H9 (cell line): ENCODE measurements around the gene SIGLEC8. TPM values are rescaled to one million over a fixed set of nuclear protein-coding genes. Genes with fewer than 3 reads are reported as not detected.

ENCODE experiments used
- DNase-seq: peaks from one replicate; pipeline ENCODE4 v3.0.0-alpha.2; 2017
- H2AFZ ChIP-seq: one replicate; pipeline ENCODE4 v1.6.1; 2013; ENCODE audit warnings: mild to moderate bottlenecking, low read length, control low read depth, moderate library complexity
- H2AK5ac ChIP-seq: 2 replicates; pipeline ENCODE4 v1.6.1; 2013; ENCODE audit warnings: low read length, control low read depth, mixed read lengths; ENCODE audit not compliant: insufficient read length
- H2BK120ac ChIP-seq: one replicate; pipeline ENCODE4 v1.6.1; 2013; ENCODE audit warnings: low read depth, mild to moderate bottlenecking, low read length, control low read depth, inconsistent platforms; ENCODE audit not compliant: poor library complexity, severe bottlenecking
- H2BK12ac ChIP-seq: 2 replicates; pipeline ENCODE4 v1.6.1; 2013; ENCODE audit warnings: low read length, control low read depth, mixed read lengths, low read depth; ENCODE audit not compliant: insufficient read length
- H2BK15ac ChIP-seq: 2 replicates; pipeline ENCODE4 v1.6.1; 2013; ENCODE audit warnings: low read depth, low read length, control low read depth
- H2BK20ac ChIP-seq: one replicate; pipeline ENCODE4 v1.6.1; 2013; ENCODE audit warnings: low read depth, mild to moderate bottlenecking, low read length, control low read depth, inconsistent platforms; ENCODE audit not compliant: poor library complexity, severe bottlenecking
- H2BK5ac ChIP-seq: 2 replicates; pipeline ENCODE4 v1.6.1; 2013; ENCODE audit warnings: low read length, control low read depth, mixed read lengths; ENCODE audit not compliant: insufficient read length
- H3K14ac ChIP-seq: 2 replicates; pipeline ENCODE4 v1.6.1; 2013; ENCODE audit warnings: low read length, control low read depth; ENCODE audit not compliant: insufficient read depth
- H3K18ac ChIP-seq: 2 replicates; pipeline ENCODE4 v1.6.1; 2013; ENCODE audit warnings: low read depth, mild to moderate bottlenecking, mixed read lengths, low read length, control low read depth; ENCODE audit not compliant: insufficient read length
- H3K23ac ChIP-seq: 2 replicates; pipeline ENCODE4 v1.6.1; 2013; ENCODE audit warnings: low read length, control low read depth, mixed read lengths, low read depth; ENCODE audit not compliant: insufficient read length
- H3K23me2 ChIP-seq: 2 replicates; pipeline ENCODE4 v1.6.1; 2013; ENCODE audit warnings: low read depth, mild to moderate bottlenecking, mixed read lengths, low read length, control low read depth; ENCODE audit not compliant: insufficient read length, poor library complexity, severe bottlenecking
- H3K27ac ChIP-seq: 2 replicates; pipeline ENCODE4 v1.5.1; 2013; ENCODE audit warnings: low read length, control low read depth, mixed read lengths, low read depth; ENCODE audit not compliant: insufficient read length
- H3K27me3 ChIP-seq: 2 replicates; pipeline ENCODE4 v1.6.1; 2013; ENCODE audit warnings: low read length, control low read depth, inconsistent platforms; ENCODE audit not compliant: insufficient read depth
- H3K4ac ChIP-seq: 2 replicates; pipeline ENCODE4 v1.6.1; 2013; ENCODE audit warnings: low read depth, mild to moderate bottlenecking, control low read depth, inconsistent platforms, low read length, moderate library complexity
- H3K4me1 ChIP-seq: 2 replicates; pipeline ENCODE4 v1.6.1; 2013; ENCODE audit warnings: low read length, control low read depth, inconsistent platforms; ENCODE audit not compliant: insufficient read depth
- H3K4me2 ChIP-seq: 2 replicates; pipeline ENCODE4 v1.6.1; 2013; ENCODE audit warnings: low read length, control low read depth, mixed read lengths; ENCODE audit not compliant: insufficient read length, insufficient read depth
- H3K56ac ChIP-seq: 2 replicates; pipeline ENCODE4 v1.6.1; 2013; ENCODE audit warnings: low read depth, mild to moderate bottlenecking, mixed read lengths, low read length, control low read depth; ENCODE audit not compliant: insufficient read length
- H3K79me1 ChIP-seq: 2 replicates; pipeline ENCODE4 v1.6.1; 2013; ENCODE audit warnings: low read depth, mild to moderate bottlenecking, moderate library complexity, low read length, control low read depth, inconsistent platforms; ENCODE audit not compliant: insufficient read depth, poor library complexity, severe bottlenecking
- H3K79me2 ChIP-seq: 2 replicates; pipeline ENCODE4 v1.6.1; 2013; ENCODE audit warnings: low read length, control low read depth, inconsistent platforms; ENCODE audit not compliant: insufficient read depth
- H3K9ac ChIP-seq: 2 replicates; pipeline ENCODE4 v1.6.1; 2013; ENCODE audit warnings: low read length, control low read depth, mixed read lengths; ENCODE audit not compliant: insufficient read length; ENCODE audit errors: extremely low read depth
- H3K9me3 ChIP-seq: one replicate; pipeline ENCODE4 v1.6.1; 2013; ENCODE audit warnings: low read depth, low read length, inconsistent platforms; ENCODE audit not compliant: control insufficient read depth
- H3T11ph ChIP-seq: one replicate; pipeline ENCODE4 v1.6.1; 2013; ENCODE audit warnings: mild to moderate bottlenecking, low read length, control low read depth, inconsistent platforms
- H4K20me1 ChIP-seq: one replicate; pipeline ENCODE4 v1.6.1; 2013; ENCODE audit not compliant: control insufficient read depth, insufficient read length, insufficient read depth
- H4K5ac ChIP-seq: 2 replicates; pipeline ENCODE4 v1.6.1; 2013; ENCODE audit warnings: low read depth, mild to moderate bottlenecking, mixed read lengths, low read length, control low read depth; ENCODE audit not compliant: insufficient read length
- H4K8ac ChIP-seq: replicated peaks from 2 replicates; pipeline ENCODE4 v1.6.1; 2013; ENCODE audit warnings: low read length, control low read depth, mixed read lengths, low read depth; ENCODE audit not compliant: insufficient read length
- H4K91ac ChIP-seq: 2 replicates; pipeline ENCODE4 v1.6.1; 2013; ENCODE audit warnings: low read depth, mild to moderate bottlenecking, moderate library complexity, mixed read lengths, low read length, control low read depth; ENCODE audit not compliant: insufficient read length
- H3K27ac Mint-ChIP-seq, 3 experiments: 2 replicates in 2 of 3; 3 replicates in 1 of 3; pipeline ENCODE4 v1.8.0; 2020 to 2021; ENCODE audit warnings: mixed read lengths in 3 of 3, mild to moderate bottlenecking in 1 of 3, moderate library complexity in 1 of 3
- H3K27me3 Mint-ChIP-seq: 2 replicates; pipeline ENCODE4 v1.8.0; 2021; ENCODE audit warnings: low read depth, mild to moderate bottlenecking, moderate library complexity, mixed read lengths
- H3K36me3 Mint-ChIP-seq, 3 experiments: 2 replicates in 2 of 3; 3 replicates in 1 of 3; pipeline ENCODE4 v1.8.0; 2020 to 2021; ENCODE audit warnings: low read depth in 3 of 3, mixed read lengths in 3 of 3; ENCODE audit not compliant: insufficient read depth in 1 of 3
- H3K4me1 Mint-ChIP-seq, 2 experiments: 2 replicates each; pipeline ENCODE4 v1.8.0; 2020; ENCODE audit warnings: mixed read lengths in 2 of 2
- H3K4me3 Mint-ChIP-seq, 2 experiments: 2 replicates in 1 of 2; 3 replicates in 1 of 2; pipeline ENCODE4 v1.8.0; 2020 to 2021; ENCODE audit warnings: mild to moderate bottlenecking in 2 of 2, mixed read lengths in 2 of 2, moderate library complexity in 1 of 2
- H3K9me3 Mint-ChIP-seq, 2 experiments: 2 replicates in 1 of 2; 3 replicates in 1 of 2; pipeline ENCODE4 v1.8.0; 2020; ENCODE audit warnings: mild to moderate bottlenecking in 2 of 2, mixed read lengths in 2 of 2, moderate library complexity in 1 of 2
- WGBS: extraction: QIAGEN DNeasy Blood & Tissue Kit; methylation state at CpG from one replicate; pipeline ENCODE4 v1.1.7; 2013; ENCODE audit warnings: missing lambda C conversion rate, low lambda C conversion rate, mixed read lengths; ENCODE audit not compliant: insufficient read length; ENCODE audit errors: extremely low coverage; 5-methylcytosine and 5-hydroxymethylcytosine counted together
- total RNA-seq: library from RNA; stranded (reverse); gene quantifications from 2 replicates; pipeline ENCODE4 v1.2.1, GENCODE V29; 2021
- TF ChIP-seq, protein P1 (sequence below): fragments of 200-600 bp; sonication (generic); conservative IDR thresholded peaks from 3 replicates; pipeline ENCODE4 v1.8.0; 2021; ENCODE audit warnings: antibody characterized with exemption, mild to moderate bottlenecking

Gene SIGLEC8
- total RNA-seq, 1 experiment from 2014 or later, result not detected

DNA sequence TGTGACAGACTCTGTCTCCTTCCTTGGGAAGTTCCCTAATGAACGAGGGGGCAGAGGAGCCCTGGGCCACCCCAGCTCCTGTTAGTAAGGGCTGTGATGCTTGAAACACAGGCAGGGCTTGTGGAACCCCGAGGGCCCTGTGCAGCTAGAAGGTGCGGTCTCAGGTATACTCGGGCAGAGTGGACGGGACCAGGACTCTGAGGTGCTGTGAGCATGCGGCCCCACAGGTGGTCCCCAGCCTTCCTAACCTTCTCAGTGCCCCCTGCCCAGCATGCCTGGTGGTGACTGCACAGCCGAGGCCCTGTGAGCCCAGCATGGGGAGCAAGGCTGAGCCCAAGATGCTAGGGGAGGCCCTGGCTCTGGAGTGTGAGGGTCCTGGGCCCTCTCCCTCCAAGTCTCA lies 4.0 kb upstream of the SIGLEC8 start:
- peaks cover 0 to 6% of the 10 kb centered on the region in 2 experiments; a peak in 2 of 4 replicates for H3K4me1 Mint-ChIP-seq
- no peak overlapping the region for H4K8ac ChIP-seq
- no peaks in the 10 kb centered on the region for H3K79me1 ChIP-seq
- no peaks in the 10 kb centered on the region for H4K20me1 ChIP-seq
- no peaks in the 10 kb centered on the region for H3K79me2 ChIP-seq
- H3K23me2 ChIP-seq, result no peaks in the 10 kb centered on the region
- H3K23ac ChIP-seq, result no peak overlapping the region
- TF ChIP-seq, protein P1, sequence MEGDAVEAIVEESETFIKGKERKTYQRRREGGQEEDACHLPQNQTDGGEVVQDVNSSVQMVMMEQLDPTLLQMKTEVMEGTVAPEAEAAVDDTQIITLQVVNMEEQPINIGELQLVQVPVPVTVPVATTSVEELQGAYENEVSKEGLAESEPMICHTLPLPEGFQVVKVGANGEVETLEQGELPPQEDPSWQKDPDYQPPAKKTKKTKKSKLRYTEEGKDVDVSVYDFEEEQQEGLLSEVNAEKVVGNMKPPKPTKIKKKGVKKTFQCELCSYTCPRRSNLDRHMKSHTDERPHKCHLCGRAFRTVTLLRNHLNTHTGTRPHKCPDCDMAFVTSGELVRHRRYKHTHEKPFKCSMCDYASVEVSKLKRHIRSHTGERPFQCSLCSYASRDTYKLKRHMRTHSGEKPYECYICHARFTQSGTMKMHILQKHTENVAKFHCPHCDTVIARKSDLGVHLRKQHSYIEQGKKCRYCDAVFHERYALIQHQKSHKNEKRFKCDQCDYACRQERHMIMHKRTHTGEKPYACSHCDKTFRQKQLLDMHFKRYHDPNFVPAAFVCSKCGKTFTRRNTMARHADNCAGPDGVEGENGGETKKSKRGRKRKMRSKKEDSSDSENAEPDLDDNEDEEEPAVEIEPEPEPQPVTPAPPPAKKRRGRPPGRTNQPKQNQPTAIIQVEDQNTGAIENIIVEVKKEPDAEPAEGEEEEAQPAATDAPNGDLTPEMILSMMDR, result no peak
- H2AK5ac ChIP-seq, result no peak overlapping the region
- no peak overlapping the region for H3K4me2 ChIP-seq
- no peak overlapping the region for H3K27ac ChIP-seq
- H2BK12ac ChIP-seq, result no peak overlapping the region
- no peak overlapping the region for H3K18ac ChIP-seq
- no peak overlapping the region for H2BK120ac ChIP-seq
- no peaks in the 10 kb centered on the region for H3K36me3 Mint-ChIP-seq
- H2BK5ac ChIP-seq, result no peak overlapping the region
- H2AFZ ChIP-seq, result no peak overlapping the region
- H3K9ac ChIP-seq, result no peak overlapping the region
- no peak overlapping the region for H4K5ac ChIP-seq
- no peak for DNase-seq
- no peak overlapping the region for H3K56ac ChIP-seq
- H3K4ac ChIP-seq, result no peak overlapping the region
- H3T11ph ChIP-seq, result no peak overlapping the region
- no peak overlapping the region for H4K91ac ChIP-seq
- no peak overlapping the region for H3K27ac Mint-ChIP-seq
- no CpG with 5 or more reads among the region's 7 CpGs for WGBS
- H3K9me3 Mint-ChIP-seq, result peaks cover 0 to 86% of the 10 kb centered on the region in 2 experiments; a peak in 2 of 5 replicates
- no peaks in the 10 kb centered on the region for H3K9me3 ChIP-seq
- H2BK15ac ChIP-seq, result no peak overlapping the region
- no peak overlapping the region for H3K14ac ChIP-seq
- H3K27me3 ChIP-seq, result no peaks in the 10 kb centered on the region
- peaks cover 46% of the 10 kb centered on the region for H3K27me3 Mint-ChIP-seq
- H3K4me1 ChIP-seq, result no peaks in the 10 kb centered on the region
- H3K4me3 Mint-ChIP-seq, result no peak overlapping the region
- H2BK20ac ChIP-seq, result no peak overlapping the region
